IMR-90 (cell line): ENCODE data around the gene NECTIN4.

Experiments used
- MXI1 ChIP-seq: IDR thresholded peaks from 2 replicates; pipeline ENCODE4 v1.6.1; 2012; ENCODE audit warnings: low read depth, mild to moderate bottlenecking, low read length, moderate library complexity, borderline replicate concordance
- POLR2A ChIP-seq: IDR thresholded peaks from 2 replicates; pipeline ENCODE4 v1.6.1; 2012; ENCODE audit warnings: mild to moderate bottlenecking, low read depth, low read length
- RAD21 ChIP-seq: IDR thresholded peaks from 2 replicates; pipeline ENCODE4 v1.6.1; 2012; ENCODE audit warnings: low read length, improper control_type of control experiment
- RCOR1 ChIP-seq: IDR thresholded peaks from 2 replicates; pipeline ENCODE4 v1.6.1; 2012; ENCODE audit warnings: mild to moderate bottlenecking, low read length, improper control_type of control experiment; ENCODE audit not compliant: insufficient replicate concordance
- TF ChIP-seq, protein P1 (sequence below): conservative IDR thresholded peaks from 2 replicates; pipeline ENCODE4 v1.5.1; 2012; ENCODE audit warnings: mild to moderate bottlenecking, low read depth, low read length, improper control_type of control experiment

DNA sequence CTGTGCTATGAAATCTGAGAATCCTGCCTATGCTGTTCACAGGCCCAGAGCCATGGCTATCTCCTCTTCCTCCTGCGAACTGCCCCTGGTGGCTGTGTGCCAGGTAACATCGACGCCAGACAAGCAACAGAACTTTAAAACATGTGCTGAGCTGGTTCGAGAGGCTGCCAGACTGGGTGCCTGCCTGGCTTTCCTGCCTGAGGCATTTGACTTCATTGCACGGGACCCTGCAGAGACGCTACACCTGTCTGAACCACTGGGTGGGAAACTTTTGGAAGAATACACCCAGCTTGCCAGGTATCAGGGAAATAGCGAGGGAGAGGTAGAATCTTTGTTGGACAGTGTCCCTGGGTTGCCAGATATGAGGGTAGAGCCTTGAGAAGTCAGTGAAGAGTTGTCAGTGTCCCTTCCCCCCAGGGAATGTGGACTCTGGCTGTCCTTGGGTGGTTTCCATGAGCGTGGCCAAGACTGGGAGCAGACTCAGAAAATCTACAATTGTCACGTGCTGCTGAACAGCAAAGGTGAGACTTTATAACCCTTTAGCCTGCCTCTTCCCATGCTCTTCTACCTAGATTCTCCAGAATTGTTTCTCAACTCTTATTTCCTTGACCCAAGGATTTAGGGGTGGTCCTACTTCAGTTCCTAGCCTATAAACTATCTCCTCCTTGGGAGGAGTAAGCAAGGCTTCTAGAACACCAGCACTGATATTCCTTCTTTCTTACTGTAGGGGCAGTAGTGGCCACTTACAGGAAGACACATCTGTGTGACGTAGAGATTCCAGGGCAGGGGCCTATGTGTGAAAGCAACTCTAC, 29.9 kb upstream of the NECTIN4 start:
- TF ChIP-seq RAD21 (peak; percentile 29; the same call in 1 of the 2 replicates), RCOR1 (no peak), POLR2A (no peak), MXI1 (no peak)
- TF ChIP-seq, protein P1, sequence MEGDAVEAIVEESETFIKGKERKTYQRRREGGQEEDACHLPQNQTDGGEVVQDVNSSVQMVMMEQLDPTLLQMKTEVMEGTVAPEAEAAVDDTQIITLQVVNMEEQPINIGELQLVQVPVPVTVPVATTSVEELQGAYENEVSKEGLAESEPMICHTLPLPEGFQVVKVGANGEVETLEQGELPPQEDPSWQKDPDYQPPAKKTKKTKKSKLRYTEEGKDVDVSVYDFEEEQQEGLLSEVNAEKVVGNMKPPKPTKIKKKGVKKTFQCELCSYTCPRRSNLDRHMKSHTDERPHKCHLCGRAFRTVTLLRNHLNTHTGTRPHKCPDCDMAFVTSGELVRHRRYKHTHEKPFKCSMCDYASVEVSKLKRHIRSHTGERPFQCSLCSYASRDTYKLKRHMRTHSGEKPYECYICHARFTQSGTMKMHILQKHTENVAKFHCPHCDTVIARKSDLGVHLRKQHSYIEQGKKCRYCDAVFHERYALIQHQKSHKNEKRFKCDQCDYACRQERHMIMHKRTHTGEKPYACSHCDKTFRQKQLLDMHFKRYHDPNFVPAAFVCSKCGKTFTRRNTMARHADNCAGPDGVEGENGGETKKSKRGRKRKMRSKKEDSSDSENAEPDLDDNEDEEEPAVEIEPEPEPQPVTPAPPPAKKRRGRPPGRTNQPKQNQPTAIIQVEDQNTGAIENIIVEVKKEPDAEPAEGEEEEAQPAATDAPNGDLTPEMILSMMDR = peak; percentile 52
